K562 (cell line): ENCODE data around the gene IFNGR1. TPM values are rescaled to one million over a fixed set of nuclear protein-coding genes. Genes with fewer than 3 reads are reported as not detected.

Experiments used
- CC2D1A ChIP-seq: fragments of 450-650 bp; IDR thresholded peaks from 2 replicates; pipeline ENCODE4 v1.6.1; 2017; ENCODE audit warnings: mild to moderate bottlenecking
- CEBPB ChIP-seq: fragments of 450-650 bp; IDR thresholded peaks from 2 replicates; pipeline ENCODE4 v1.6.1; 2016; ENCODE audit warnings: missing genetic modification characterization, missing compliant biosample characterization
- CHD1 ChIP-seq: fragments of 200-600 bp; sonication (generic); IDR thresholded peaks from one replicate; pipeline ENCODE4 v1.6.1; 2012; ENCODE audit warnings: mild to moderate bottlenecking, moderate library complexity, low read length, inconsistent platforms
- E2F1 ChIP-seq: sonication (generic); formaldehyde crosslinking; IDR thresholded peaks from 2 replicates; pipeline ENCODE4 v1.8.1; 2023; ENCODE audit warnings: mild to moderate bottlenecking, missing genetic modification reagents, moderate library complexity
- EGR1 ChIP-seq: fragments of 450-650 bp; conservative IDR thresholded peaks from 2 replicates; pipeline ENCODE4 v1.6.1; 2017; ENCODE audit warnings: mild to moderate bottlenecking
- EP400 ChIP-seq: fragments of 450-650 bp; IDR thresholded peaks from 2 replicates; pipeline ENCODE4 v1.6.1; 2017; ENCODE audit warnings: antibody characterized with exemption, mild to moderate bottlenecking, moderate library complexity
- HDGF ChIP-seq: fragments of 450-650 bp; IDR thresholded peaks from 2 replicates; pipeline ENCODE4 v1.6.1; 2016
- JUNB ChIP-seq: fragments of 450-650 bp; formaldehyde crosslinking; conservative IDR thresholded peaks from 2 replicates; pipeline ENCODE4 v1.4.0; 2020; ENCODE audit warnings: mild to moderate bottlenecking
- MYC ChIP-seq, 2 experiments: fragments of 250-450 bp in 1 of 2; sonication (Bioruptor Pico) in 1 of 2; IDR thresholded peaks; 2 replicates each; pipeline versions ENCODE4 v1.5.1 to v1.6.1; 2012 to 2021; ENCODE audit warnings: low read depth in 2 of 2, borderline replicate concordance in 1 of 2, improper control_type of control experiment in 1 of 2, low read length in 1 of 2, mild to moderate bottlenecking in 1 of 2, moderate library complexity in 1 of 2
- NFE2 ChIP-seq: IDR thresholded peaks from 2 replicates; pipeline ENCODE4 v1.6.1; 2014; ENCODE audit warnings: antibody characterized with exemption, low read depth
- NFIC ChIP-seq: fragments of 450-650 bp; IDR thresholded peaks from 2 replicates; pipeline ENCODE4 v1.6.1; 2017; ENCODE audit warnings: mild to moderate bottlenecking, inconsistent platforms
- RCOR1 ChIP-seq, 2 experiments: IDR thresholded peaks; 2 replicates each; pipeline ENCODE4 v1.6.1; 2012; ENCODE audit warnings: low read depth in 2 of 2, low read length in 2 of 2, borderline replicate concordance in 1 of 2, improper control_type of control experiment in 1 of 2
- SMARCA4 ChIP-seq: fragments of 450-650 bp; IDR thresholded peaks from 2 replicates; pipeline ENCODE4 v1.6.1; 2016
- TCF7L2 ChIP-seq: fragments of 150-350 bp; IDR thresholded peaks from 2 replicates; pipeline ENCODE4 v1.6.1; 2016; ENCODE audit warnings: low read depth, mild to moderate bottlenecking, low read length, moderate library complexity
- ZBTB40 ChIP-seq, 2 experiments: fragments of 450-650 bp in 1 of 2; sonication (generic) in 1 of 2; formaldehyde crosslinking in 1 of 2; IDR thresholded peaks; 2 replicates each; pipeline versions ENCODE4 v1.7.1 to v1.9.0; 2016 to 2022; ENCODE audit warnings: inconsistent platforms in 1 of 2, mild to moderate bottlenecking in 1 of 2, missing genetic modification reagents in 1 of 2
- ZNF512 ChIP-seq: IDR thresholded peaks from 2 replicates; pipeline ENCODE4 v1.6.1; 2016; ENCODE audit warnings: missing genetic modification characterization, missing compliant biosample characterization
- polyA plus RNA-seq, 8 experiments: library from polyadenylated mRNA; depleted of rRNA in 4 of 8; stranded (reverse) in 5 of 8; unstranded in 3 of 8; fragments of >200 nt; fragmentation: Nextera tagmentation in 2 of 8; fragmentation: Illumina TruSeq in 1 of 8; extraction: Ambion mirVana in 2 of 8; extraction: Trizol in 1 of 8; gene quantifications; 2 replicates each; pipeline versions ENCODE4 v1.2.1 to v1.2.3, GENCODE V29; 2011 to 2014; ENCODE audit warnings: inconsistent platforms in 1 of 8, missing spikeins in 1 of 8
- total RNA-seq, 7 experiments: library from RNA; depleted of rRNA in 6 of 7; stranded (reverse); fragments of >200 nt in 6 of 7; fragmentation: Illumina TruSeq in 2 of 7; extraction: Trizol in 2 of 7; gene quantifications; 2 replicates each; pipeline versions ENCODE4 v1.2.1 to v1.2.3, GENCODE V29; 2011 to 2021; ENCODE audit warnings: low replicate concordance in 1 of 7

The IFNGR1 gene
- total and polyA plus RNA-seq, 9 of the 15 experiments (the other 6 are each of a cell fraction or from before 2014, with no cell fraction given): 14.7 to 47.0 (median 26.7) TPM

- TF ChIP-seq ZBTB40 (IDR thresholded peaks at IDR 0.05) (peak; percentile 88), ZBTB40 (CRISPR knock-in tag; IDR thresholded peaks at IDR 0.05) (no peak), HDGF (no peak), ZNF512 (no peak), CEBPB (tag) (peak; percentile 59), CC2D1A (no peak), TCF7L2 (no peak), SMARCA4 (0 out of 2 replicates have a peak, but pooled peaks have one; percentile 17), RCOR1 (IDR thresholded peaks at IDR 0.05; ENCODE audit: borderline replicate concordance in 1 of 2, low read depth in 2 of 2, low read length in 2 of 2) (peak in 1 of 2 experiments; percentile 57; a peak in 2 of 4 replicates), EGR1 (peak; percentile 89), JUNB (CRISPR knock-in tag) (no peak), EP400 (peak; percentile 66; the same call in 1 of the 2 replicates), CHD1 (no peak), E2F1 (CRISPR knock-in tag) (peak; percentile 17; the same call in 1 of the 2 replicates), NFIC (peak; percentile 44), MYC (IDR thresholded peaks at IDR 0.05; ENCODE audit: low read depth, low read length) (peak; percentile 46; the same call in 1 of the 2 replicates), MYC (CRISPR knock-in tag; IDR thresholded peaks at IDR 0.05; ENCODE audit: borderline replicate concordance, low read depth) (no peak), NFE2 (0 out of 2 replicates have a peak, but pooled peaks have one; percentile 12)
Observed at GRCh38 chr6:137218917-137219663, at the start of gene IFNGR1 (continued).
